Stimulated activated CD8-positive, alpha-beta memory T cell treated with anti-CD3 and anti-CD28 coated beads, Interleukin-7, amount 100 ng/mL, for 1 hour (primary cell): Measurements from ENCODE around the gene PLAC1.

Experiments
- DNase-seq, 2 donors: peaks; one replicate each; pipeline ENCODE4 v3.0.0-alpha.2; 2020; ENCODE audit warnings: low read depth in 2 of 2

The PLAC1 gene

GRCh38 chrX:134670134-134670924, 12.1 kb upstream of the PLAC1 start:
- DNase-seq, result no peak

DNA sequence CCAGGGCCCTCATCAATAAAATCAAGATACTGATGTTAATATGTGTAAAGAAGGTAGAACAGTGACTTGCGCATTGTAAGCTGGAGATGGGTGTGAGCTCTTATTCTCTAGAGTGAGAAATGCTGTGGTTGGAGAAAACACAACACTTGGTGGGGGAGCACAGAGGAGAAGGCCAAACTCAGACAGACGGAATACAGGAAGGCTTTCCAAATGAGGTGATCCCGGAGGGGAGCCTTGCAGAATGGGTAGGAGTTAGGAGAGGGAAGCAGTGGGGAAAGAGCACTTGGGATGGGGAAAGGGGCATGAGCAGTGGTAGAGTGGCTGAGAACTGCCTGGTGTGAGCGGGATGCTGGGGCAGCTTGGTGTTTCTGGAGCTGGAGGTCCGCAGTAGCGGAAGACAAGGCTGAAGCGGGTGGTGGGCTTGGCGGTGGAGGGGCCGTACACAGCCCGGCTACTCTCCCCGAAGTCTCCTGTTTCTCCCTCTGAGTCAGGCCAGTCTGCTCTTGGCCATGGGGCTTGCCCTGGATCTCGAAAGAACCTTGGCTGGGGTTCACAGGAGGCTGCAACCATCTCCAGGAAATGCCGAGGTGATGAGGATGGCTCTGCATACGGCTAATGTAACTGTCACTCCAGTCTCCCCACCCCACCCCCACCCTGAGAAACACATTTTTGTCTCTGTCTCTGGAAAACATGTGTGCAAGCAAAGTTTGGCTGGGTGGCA, 11.3 kb upstream of the PLAC1 start:
- no peak for DNase-seq

- DNase-seq, result no peak
Observed at GRCh38 chrX:134664202-134664601, 5.9 kb upstream of the PLAC1 start.

DNA sequence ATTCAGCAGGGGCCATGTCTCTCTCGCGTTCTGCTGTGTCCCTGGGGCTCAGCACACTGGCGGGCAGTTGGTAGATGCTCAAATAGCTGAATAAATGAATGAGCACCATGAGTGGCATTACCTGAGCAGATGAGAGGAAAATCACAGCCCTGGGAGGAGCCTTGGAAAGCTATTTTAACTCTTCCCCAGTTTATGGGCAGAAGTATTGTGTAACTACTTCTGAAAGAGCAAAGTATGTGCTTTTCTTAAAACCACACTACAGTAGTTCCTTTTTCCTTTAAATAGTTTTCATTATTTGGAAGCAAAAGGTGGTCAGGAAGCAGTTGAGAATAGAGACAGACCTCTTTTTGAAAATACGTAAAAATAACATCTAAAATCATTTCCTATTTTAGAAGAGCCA, 3.0 kb upstream of the PLAC1 start:
- no peak for DNase-seq

- DNase-seq, result no peak
Observed at GRCh38 chrX:134660627-134661026, 2.4 kb upstream of the PLAC1 start.

DNA sequence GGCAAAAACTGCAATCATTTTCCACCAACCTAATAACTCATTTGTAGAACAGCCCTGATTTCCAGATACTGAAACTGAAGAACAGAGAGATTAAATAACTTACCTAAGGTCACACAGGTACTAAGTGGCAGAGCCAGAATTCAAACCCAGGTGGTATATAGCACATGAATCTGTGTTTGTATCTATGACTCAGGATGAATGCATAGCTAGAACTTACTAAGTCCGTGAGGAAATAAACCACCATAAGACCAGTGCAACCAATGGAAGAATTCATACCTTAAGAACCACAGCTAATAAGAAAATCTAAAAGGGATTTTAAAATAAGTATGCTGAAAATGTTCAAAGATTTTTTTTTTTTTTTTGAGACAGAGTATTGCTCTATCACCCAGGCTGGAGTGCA, 1.5 kb upstream of the PLAC1 start:
- no peak for DNase-seq

GRCh38 chrX:134658760-134659023, 421 bp upstream of the PLAC1 start:
- DNase-seq, result no peak

DNA sequence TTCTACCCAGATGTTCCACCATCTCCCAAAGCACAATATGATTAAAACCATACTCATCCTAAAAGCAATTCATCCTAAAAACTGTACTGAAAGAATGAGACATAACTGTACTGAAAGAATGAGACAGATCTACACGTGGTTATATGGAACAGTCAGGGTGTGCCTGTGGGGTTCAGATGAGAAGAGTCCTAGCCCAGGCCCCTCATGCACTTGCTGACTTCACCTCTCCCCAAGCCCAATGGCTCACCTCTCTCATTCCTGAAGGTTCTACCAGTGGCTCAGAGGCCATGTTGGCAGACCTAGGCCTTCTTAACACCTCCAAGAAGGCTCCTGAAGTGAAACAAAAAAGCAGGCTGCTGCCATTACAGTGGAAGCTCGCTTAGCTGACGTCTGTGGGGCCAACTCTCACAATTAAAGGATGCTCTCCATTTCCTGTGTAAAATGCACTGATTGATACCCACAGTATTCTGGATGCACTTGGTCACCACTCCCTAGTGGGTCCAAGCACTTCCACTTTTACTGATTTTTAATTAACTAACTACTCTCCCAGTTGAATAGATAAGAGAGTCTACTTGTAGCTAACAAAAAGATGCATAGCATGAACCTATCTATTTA, 3.8 kb downstream of the PLAC1 start:
- no peak for DNase-seq

DNA sequence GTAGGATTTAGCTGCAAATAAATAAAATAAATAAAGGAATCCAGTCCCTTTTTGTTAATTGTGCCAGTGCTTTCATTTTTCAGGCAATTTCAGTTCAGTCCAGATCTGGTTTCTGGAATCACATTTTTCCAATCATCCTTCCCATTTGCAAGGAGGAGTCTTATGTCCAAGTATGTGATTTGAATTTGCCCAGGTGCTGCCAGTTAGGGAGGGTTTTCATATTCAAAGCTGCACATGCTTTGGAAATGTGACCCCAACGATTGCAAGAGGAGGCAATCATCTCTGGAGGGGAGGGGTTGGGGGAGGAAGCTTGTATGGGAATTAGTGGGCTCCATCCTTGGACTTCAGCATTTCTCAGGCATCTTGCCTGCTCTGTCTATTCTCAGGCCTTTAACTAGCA, 4.4 kb downstream of the PLAC1 start:
- no peak for DNase-seq

GRCh38 chrX:134650701-134651100, 7.6 kb downstream of the PLAC1 start:
- no peak for DNase-seq

- no peak for DNase-seq
Observed at GRCh38 chrX:134649770-134650169, 8.5 kb downstream of the PLAC1 start.

GRCh38 chrX:134647477-134647877, 10.8 kb downstream of the PLAC1 start:
- no peak for DNase-seq

- no peak for DNase-seq
Observed at GRCh38 chrX:134646691-134647090, 11.6 kb downstream of the PLAC1 start.

GRCh38 chrX:134645936-134646543, 12.2 kb downstream of the PLAC1 start:
- DNase-seq, result no peak

GRCh38 chrX:134642386-134642785, 15.9 kb downstream of the PLAC1 start:
- no peak for DNase-seq

DNA sequence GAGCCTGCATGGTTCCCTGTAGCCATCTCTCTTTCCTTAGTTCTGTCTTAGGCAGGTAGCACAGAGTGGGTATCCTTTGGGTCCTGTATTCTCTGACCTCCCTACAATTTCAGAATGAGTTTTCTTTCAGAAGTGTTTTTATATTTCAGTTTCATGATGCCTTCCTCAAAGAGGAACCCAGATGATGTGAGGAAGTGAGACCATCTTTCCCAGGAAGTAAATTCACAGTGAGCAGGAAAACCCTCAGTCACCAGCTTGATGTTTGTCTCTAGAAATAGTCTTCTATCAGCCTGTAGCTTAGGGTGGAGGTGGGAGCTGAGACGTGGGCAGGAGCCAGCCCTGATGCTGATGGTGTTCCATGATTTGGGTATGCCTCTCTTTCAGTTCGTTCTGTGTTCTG, 16.9 kb downstream of the PLAC1 start:
- no peak for DNase-seq

- DNase-seq, result no peak
Observed at GRCh38 chrX:134640914-134641313, 17.4 kb downstream of the PLAC1 start.

DNA sequence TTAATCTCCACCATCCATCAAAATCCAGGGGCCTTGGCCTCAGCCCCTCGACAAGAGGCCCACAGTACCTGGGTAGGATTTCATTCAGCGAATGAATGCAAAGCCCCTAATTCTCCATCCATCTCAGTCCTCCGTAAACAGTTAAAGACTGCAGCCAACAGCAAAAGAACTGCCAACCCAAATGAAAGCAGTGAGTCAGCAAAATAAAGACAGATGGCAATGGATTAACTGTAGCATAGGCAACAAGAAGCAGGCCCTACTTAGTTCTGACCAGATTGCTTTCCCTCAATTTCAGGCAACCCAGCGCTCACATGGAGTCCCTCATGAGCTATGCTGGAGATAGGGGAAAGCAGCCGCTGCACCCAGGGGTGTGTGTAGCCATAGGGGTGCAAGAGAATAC, 21.4 kb downstream of the PLAC1 start:
- DNase-seq, result no peak

DNA sequence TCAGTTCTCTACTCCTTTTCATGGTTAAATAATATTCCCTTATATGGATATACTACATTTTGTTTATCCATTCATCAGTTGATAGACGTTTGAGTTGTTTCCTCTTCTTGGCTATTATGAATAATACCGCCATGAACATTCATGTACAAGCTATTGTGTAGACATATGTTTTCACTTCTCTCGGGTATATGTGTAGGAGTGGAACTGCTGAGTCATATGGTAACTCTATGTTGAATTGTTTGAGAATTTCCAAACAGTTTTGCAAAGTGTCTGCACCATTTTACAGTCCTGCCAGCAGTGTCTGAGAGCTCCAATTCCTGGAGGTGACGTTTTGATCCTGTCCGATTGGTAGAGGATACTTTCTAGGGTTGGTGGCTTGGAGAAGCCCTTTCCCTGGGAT, 23.6 kb downstream of the PLAC1 start:
- no peak for DNase-seq

DNA sequence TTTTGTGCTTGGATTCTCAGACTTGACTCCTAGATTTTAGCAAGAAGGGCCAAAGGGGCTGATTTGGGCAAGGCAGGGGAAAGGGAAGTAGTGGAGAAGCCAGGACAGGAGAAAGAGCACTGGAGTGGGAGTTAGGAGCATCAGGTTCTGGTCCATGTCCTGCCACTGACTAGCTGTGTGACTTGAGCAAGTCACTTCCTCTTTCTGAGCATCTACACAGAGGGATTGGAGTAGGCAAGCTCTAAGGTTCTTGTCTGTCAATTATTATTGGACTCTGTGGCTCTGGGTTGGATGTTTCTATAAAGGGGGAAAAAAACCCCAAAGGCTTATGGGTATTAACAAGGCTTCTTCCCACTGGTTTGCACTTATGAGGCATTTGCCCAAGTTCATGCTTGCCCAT, 24.4 kb downstream of the PLAC1 start:
- DNase-seq, result no peak

DNA sequence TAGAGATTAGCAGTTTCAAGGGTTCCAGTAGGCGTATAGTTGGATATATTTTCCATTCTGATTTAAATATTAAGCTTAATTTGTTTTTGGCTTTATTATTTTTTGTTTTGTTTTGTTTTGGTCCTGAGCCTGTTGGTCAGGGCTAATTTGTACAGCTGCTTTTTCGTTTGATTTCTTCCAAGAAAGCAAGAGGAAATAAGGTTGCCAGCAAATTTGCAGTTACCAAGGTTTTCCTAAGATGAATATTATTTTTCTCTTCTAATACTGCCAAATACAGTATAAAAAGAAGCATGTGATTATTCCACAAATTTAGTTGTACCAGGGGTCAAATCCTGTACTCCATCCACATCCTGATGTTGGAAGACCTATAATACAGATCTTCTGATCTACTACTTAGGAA, 24.9 kb downstream of the PLAC1 start:
- DNase-seq, result no peak

GRCh38 chrX:134632355-134632754, 25.9 kb downstream of the PLAC1 start:
- DNase-seq, result no peak
